ENCODE results near the gene SYTL2.

Gene SYTL2

GRCh38 chr11:85647078-85647477 lies 163.9 kb downstream of the SYTL2 start:
- no peak for DNase-seq

Measured in NCI-H2227 treated with DMSO at 0.1 percent for 48 hours (cell line).